ENCODE results near the gene AFMID. TPM values are rescaled to one million over a fixed set of nuclear protein-coding genes. Genes with fewer than 3 reads are reported as not detected.

The AFMID gene
- total and polyA plus RNA-seq, 2 donors (not counting 1 experiment from before 2014, with no cell fraction given), result 18.2 to 24.8 TPM

GRCh38 chr17:78168903-78169793 lies 18.0 kb upstream of the AFMID start:
- Mint-ChIP-seq H3K4me1 (peaks cover 54% of the 10 kb centered on the region), H3K27me3 (no peaks in the 10 kb centered on the region), H3K4me3 (peak overlapping the region; percentile 83), H3K27ac (peak overlapping the region; percentile 89), H3K9me3 (ENCODE audit: insufficient read depth) (no peaks in the 10 kb centered on the region)
- DNase-seq (peak; percentile 86), ATAC-seq (ENCODE audit: low read depth) (peak; percentile 11)
- H2AFZ ChIP-seq (ENCODE audit: insufficient read depth, low read depth, low read length, poor library complexity, severe bottlenecking), result no peak overlapping the region
- peaks cover 25% of the 10 kb centered on the region for H4K20me1 ChIP-seq (ENCODE audit: control insufficient read depth, insufficient read depth, low read length, poor library complexity, severe bottlenecking)
- peaks cover 37% of the 10 kb centered on the region for H3K79me2 ChIP-seq (ENCODE audit: control insufficient read depth, insufficient read depth, low read length)
- no peak for TF ChIP-seq EZH2 (IDR thresholded peaks at IDR 0.05; ENCODE audit: borderline replicate concordance, insufficient read depth, low read depth, low read length, poor library complexity, severe bottlenecking)
- TF ChIP-seq, protein P1, sequence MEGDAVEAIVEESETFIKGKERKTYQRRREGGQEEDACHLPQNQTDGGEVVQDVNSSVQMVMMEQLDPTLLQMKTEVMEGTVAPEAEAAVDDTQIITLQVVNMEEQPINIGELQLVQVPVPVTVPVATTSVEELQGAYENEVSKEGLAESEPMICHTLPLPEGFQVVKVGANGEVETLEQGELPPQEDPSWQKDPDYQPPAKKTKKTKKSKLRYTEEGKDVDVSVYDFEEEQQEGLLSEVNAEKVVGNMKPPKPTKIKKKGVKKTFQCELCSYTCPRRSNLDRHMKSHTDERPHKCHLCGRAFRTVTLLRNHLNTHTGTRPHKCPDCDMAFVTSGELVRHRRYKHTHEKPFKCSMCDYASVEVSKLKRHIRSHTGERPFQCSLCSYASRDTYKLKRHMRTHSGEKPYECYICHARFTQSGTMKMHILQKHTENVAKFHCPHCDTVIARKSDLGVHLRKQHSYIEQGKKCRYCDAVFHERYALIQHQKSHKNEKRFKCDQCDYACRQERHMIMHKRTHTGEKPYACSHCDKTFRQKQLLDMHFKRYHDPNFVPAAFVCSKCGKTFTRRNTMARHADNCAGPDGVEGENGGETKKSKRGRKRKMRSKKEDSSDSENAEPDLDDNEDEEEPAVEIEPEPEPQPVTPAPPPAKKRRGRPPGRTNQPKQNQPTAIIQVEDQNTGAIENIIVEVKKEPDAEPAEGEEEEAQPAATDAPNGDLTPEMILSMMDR (IDR thresholded peaks at IDR 0.05), result no peak
- H3K27me3 ChIP-seq (replicated peaks in 1 of 4; ENCODE audit: control extremely low read depth in 1 of 4, control insufficient read depth in 3 of 4, insufficient read depth in 4 of 4, low read length in 3 of 4), result no peaks in the 10 kb centered on the region
- CTCF ChIA-PET, result interaction anchor here (0.5 to 19.2 kb wide), 5 partner anchors 21 to 194 kb away, joined by 3 to 357 read pairs (median 5); partner anchors contain the start of genes TMC6 and TMC8
- H3K9me3 ChIP-seq (ENCODE audit: control extremely low read depth in 1 of 3, control insufficient read depth in 2 of 3, insufficient read depth in 1 of 3, low read length in 2 of 3), result no peaks in the 10 kb centered on the region
- H3K4me3 ChIP-seq (ENCODE audit: control extremely low read depth in 1 of 5, extremely low read depth in 1 of 5, insufficient read depth in 1 of 5, low read depth in 2 of 5, low read length in 4 of 5), result peak overlapping the region; percentile 1 to 88 (median 74)
- POLR2A ChIA-PET, result interaction anchor here (0.6 to 19.6 kb wide), 10 partner anchors 12 to 1028 kb away, joined by 3 to 432 read pairs (median 5); partner anchors contain the start of genes SEC14L1, TMC6 and TMC8
- intact Hi-C loops (cut with micrococcal nuclease), result loop anchor here (1.0 to 2.0 kb wide), 4 partner anchors 14 to 36 kb away; partner anchors contain the start of genes AFMID and TK1
- peak overlapping the region; percentile 90 for H3K9ac ChIP-seq (ENCODE audit: low read length)
- H3K4me2 ChIP-seq (replicated peaks; ENCODE audit: low read depth, low read length, poor library complexity, severe bottlenecking), result peak overlapping the region; percentile 97
- 10% methylated on average over 25 of the region's 38 CpGs for WGBS (ENCODE audit: insufficient coverage)
- H3K27ac ChIP-seq (ENCODE audit: low read length in 2 of 2), result peak overlapping the region; percentile 93 to 97
- H3K36me3 ChIP-seq (replicated peaks in 1 of 2; ENCODE audit: control extremely low read depth in 1 of 2, control insufficient read depth in 1 of 2, extremely low read depth in 1 of 2, insufficient read depth in 2 of 2, low read length in 1 of 2), result peaks cover 0 to 29% of the 10 kb centered on the region in 2 experiments
- H3K4me1 ChIP-seq (ENCODE audit: control insufficient read depth in 2 of 2, insufficient read depth in 2 of 2, low read length in 2 of 2), result peaks cover 51 to 61% of the 10 kb centered on the region in 2 donors
